GM23338 (cell line): ENCODE results near the gene CAMTA1.

Source experiments
- CREB1 ChIP-seq: fragments of 250-450 bp; sonication (Bioruptor Pico); IDR thresholded peaks from 2 replicates; pipeline ENCODE4 v1.5.0; 2020; ENCODE audit warnings: low read depth, mild to moderate bottlenecking, moderate library complexity
- CTCF ChIP-seq, 2 experiments: fragments of 200-600 bp in 1 of 2; sonication (generic) in 1 of 2; conservative IDR thresholded peaks; 2 replicates each; pipeline versions ENCODE4 v1.5.1 to v1.6.1; 2016 to 2017; ENCODE audit warnings: antibody characterized with exemption in 2 of 2, low read depth in 2 of 2, mild to moderate bottlenecking in 2 of 2, moderate library complexity in 1 of 2
- EZH2 ChIP-seq: fragments of 200-600 bp; sonication (generic); IDR thresholded peaks from one replicate; pipeline ENCODE4 v1.8.0; 2017; ENCODE audit warnings: antibody characterized with exemption, mild to moderate bottlenecking, low read depth; ENCODE audit not compliant: unreplicated experiment
- EZH2phosphoT487 ChIP-seq: fragments of 200-600 bp; sonication (generic); IDR thresholded peaks from one replicate; pipeline ENCODE4 v1.8.1; 2018; ENCODE audit warnings: antibody characterized with exemption; ENCODE audit not compliant: unreplicated experiment
- JUNB ChIP-seq: IDR thresholded peaks from one replicate; pipeline ENCODE4 v1.6.1; 2016; ENCODE audit warnings: antibody characterized with exemption; ENCODE audit not compliant: unreplicated experiment
- NANOG ChIP-seq: IDR thresholded peaks from 2 replicates; pipeline ENCODE4 v1.6.1; 2016; ENCODE audit warnings: antibody characterized with exemption, borderline replicate concordance
- POLR2AphosphoS5 ChIP-seq: IDR thresholded peaks from 2 replicates; pipeline ENCODE4 v1.6.1; 2016; ENCODE audit warnings: antibody characterized with exemption, low read depth
- STAT1 ChIP-seq: IDR thresholded peaks from one replicate; pipeline ENCODE4 v1.6.1; 2016; ENCODE audit warnings: antibody characterized with exemption; ENCODE audit not compliant: unreplicated experiment
- ZNF114 ChIP-seq: fragments of 250-450 bp; sonication (Bioruptor Pico); IDR thresholded peaks from 2 replicates; pipeline ENCODE4 v1.5.0; 2020; ENCODE audit warnings: mild to moderate bottlenecking, moderate library complexity
- ZNF331 ChIP-seq: fragments of 250-450 bp; sonication (Bioruptor Pico); IDR thresholded peaks from 2 replicates; pipeline ENCODE4 v1.5.0; 2020; ENCODE audit warnings: low read depth, mild to moderate bottlenecking, moderate library complexity
- ZNF462 ChIP-seq: fragments of 250-450 bp; sonication (Bioruptor Pico); IDR thresholded peaks from 2 replicates; pipeline ENCODE4 v1.5.0; 2020; ENCODE audit warnings: mild to moderate bottlenecking, moderate library complexity
- TF ChIP-seq, protein P1 (sequence below): IDR thresholded peaks from one replicate; pipeline ENCODE4 v1.6.1; 2018; ENCODE audit warnings: antibody characterized with exemption; ENCODE audit not compliant: unreplicated experiment
- TF ChIP-seq, protein P2 (sequence below): IDR thresholded peaks from 2 replicates; pipeline ENCODE4 v1.6.1; 2016; ENCODE audit warnings: antibody characterized with exemption

DNA sequence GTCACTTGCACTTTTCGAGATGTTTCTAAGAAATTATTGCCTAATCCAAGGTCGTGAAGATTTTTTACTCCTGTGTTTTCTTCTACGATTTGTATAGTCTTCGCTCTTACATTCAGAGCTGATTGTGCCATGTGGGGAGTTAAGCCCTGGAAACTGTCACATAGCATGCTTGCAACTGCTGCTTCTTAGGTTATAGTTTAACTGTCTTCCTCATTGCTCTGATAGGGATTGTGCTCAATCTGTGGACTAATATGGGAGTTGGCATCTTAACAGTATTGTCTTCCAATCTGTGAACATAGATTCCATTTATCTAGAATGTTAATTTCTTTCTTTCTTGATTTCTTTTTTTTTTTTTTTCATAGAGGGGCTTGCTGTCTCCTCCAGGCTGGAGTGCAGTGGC, 34.8 kb upstream of the CAMTA1 start:
- TF ChIP-seq CTCF (conservative IDR thresholded peaks at IDR 0.05; ENCODE audit: low read depth in 2 of 2): no peak
- no peak for TF ChIP-seq JUNB
- no peak for TF ChIP-seq EZH2
- no peak for TF ChIP-seq POLR2AphosphoS5
- TF ChIP-seq, protein P1, sequence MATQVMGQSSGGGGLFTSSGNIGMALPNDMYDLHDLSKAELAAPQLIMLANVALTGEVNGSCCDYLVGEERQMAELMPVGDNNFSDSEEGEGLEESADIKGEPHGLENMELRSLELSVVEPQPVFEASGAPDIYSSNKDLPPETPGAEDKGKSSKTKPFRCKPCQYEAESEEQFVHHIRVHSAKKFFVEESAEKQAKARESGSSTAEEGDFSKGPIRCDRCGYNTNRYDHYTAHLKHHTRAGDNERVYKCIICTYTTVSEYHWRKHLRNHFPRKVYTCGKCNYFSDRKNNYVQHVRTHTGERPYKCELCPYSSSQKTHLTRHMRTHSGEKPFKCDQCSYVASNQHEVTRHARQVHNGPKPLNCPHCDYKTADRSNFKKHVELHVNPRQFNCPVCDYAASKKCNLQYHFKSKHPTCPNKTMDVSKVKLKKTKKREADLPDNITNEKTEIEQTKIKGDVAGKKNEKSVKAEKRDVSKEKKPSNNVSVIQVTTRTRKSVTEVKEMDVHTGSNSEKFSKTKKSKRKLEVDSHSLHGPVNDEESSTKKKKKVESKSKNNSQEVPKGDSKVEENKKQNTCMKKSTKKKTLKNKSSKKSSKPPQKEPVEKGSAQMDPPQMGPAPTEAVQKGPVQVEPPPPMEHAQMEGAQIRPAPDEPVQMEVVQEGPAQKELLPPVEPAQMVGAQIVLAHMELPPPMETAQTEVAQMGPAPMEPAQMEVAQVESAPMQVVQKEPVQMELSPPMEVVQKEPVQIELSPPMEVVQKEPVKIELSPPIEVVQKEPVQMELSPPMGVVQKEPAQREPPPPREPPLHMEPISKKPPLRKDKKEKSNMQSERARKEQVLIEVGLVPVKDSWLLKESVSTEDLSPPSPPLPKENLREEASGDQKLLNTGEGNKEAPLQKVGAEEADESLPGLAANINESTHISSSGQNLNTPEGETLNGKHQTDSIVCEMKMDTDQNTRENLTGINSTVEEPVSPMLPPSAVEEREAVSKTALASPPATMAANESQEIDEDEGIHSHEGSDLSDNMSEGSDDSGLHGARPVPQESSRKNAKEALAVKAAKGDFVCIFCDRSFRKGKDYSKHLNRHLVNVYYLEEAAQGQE: no peak
- TF ChIP-seq EZH2phosphoT487: no peak
- no peak for TF ChIP-seq CREB1 (CRISPR knock-in tag)
- TF ChIP-seq ZNF114 (CRISPR knock-in tag): no peak
- TF ChIP-seq, protein P2, sequence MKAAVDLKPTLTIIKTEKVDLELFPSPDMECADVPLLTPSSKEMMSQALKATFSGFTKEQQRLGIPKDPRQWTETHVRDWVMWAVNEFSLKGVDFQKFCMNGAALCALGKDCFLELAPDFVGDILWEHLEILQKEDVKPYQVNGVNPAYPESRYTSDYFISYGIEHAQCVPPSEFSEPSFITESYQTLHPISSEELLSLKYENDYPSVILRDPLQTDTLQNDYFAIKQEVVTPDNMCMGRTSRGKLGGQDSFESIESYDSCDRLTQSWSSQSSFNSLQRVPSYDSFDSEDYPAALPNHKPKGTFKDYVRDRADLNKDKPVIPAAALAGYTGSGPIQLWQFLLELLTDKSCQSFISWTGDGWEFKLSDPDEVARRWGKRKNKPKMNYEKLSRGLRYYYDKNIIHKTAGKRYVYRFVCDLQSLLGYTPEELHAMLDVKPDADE: no peak
- no peak for TF ChIP-seq NANOG
- TF ChIP-seq ZNF462 (CRISPR knock-in tag): no peak
- no peak for TF ChIP-seq STAT1
- no peak for TF ChIP-seq ZNF331 (CRISPR knock-in tag)
